ENCODE measurements around the gene POU2AF3.
A peak's percentile ranks its signal among the peaks of the same experiment; 100 is the strongest.

Gene POU2AF3

GRCh38 chr11:111339758-111340388 lies 41.5 kb downstream of the POU2AF3 start:
- TF ChIP-seq CTCF (IDR thresholded peaks at IDR 0.05; ENCODE audit: low read depth, low read length), result no peak
- DNase-seq (ENCODE audit: low read depth in 2 of 2), result no peak
- H3K4me3 ChIP-seq (replicated peaks in 1 of 2; ENCODE audit: low read depth in 2 of 2, low read length in 2 of 2), result no peak overlapping the region

- TF ChIP-seq CTCF (IDR thresholded peaks at IDR 0.05; ENCODE audit: low read depth, low read length), result no peak
- no peak overlapping the region for H3K4me3 ChIP-seq (replicated peaks in 1 of 2; ENCODE audit: low read depth in 2 of 2, low read length in 2 of 2)
Measured at GRCh38 chr11:111342329-111342728, 44.0 kb downstream of the POU2AF3 start.

GRCh38 chr11:111344032-111344431 lies 45.7 kb downstream of the POU2AF3 start:
- H3K4me3 ChIP-seq (replicated peaks in 1 of 2; ENCODE audit: low read depth in 2 of 2, low read length in 2 of 2), result no peak overlapping the region
- peak; percentile 60 to 84 for DNase-seq (ENCODE audit: low read depth in 2 of 2)
- no peak for TF ChIP-seq CTCF (IDR thresholded peaks at IDR 0.05; ENCODE audit: low read depth, low read length)

More at GRCh38 chr11:111342329-111342728, 44.0 kb downstream of the POU2AF3 start:
- DNase-seq (ENCODE audit: low read depth in 2 of 2), result no peak

GRCh38 chr11:111347002-111347722 lies 48.8 kb downstream of the POU2AF3 start:
- no peak for TF ChIP-seq CTCF (IDR thresholded peaks at IDR 0.05; ENCODE audit: low read depth, low read length)
- DNase-seq (ENCODE audit: low read depth in 2 of 2), result no peak
- no peak overlapping the region for H3K4me3 ChIP-seq (replicated peaks in 1 of 2; ENCODE audit: low read depth in 2 of 2, low read length in 2 of 2)

- DNase-seq (ENCODE audit: low read depth in 2 of 2), result peak in 1 of 2 donors; percentile 52
- TF ChIP-seq CTCF (IDR thresholded peaks at IDR 0.05; ENCODE audit: low read depth, low read length), result no peak
- no peak overlapping the region for H3K4me3 ChIP-seq (replicated peaks in 1 of 2; ENCODE audit: low read depth in 2 of 2, low read length in 2 of 2)
Measured at GRCh38 chr11:111347723-111348115, 49.4 kb downstream of the POU2AF3 start.

GRCh38 chr11:111348147-111348546 lies 49.8 kb downstream of the POU2AF3 start:
- no peak overlapping the region for H3K4me3 ChIP-seq (replicated peaks in 1 of 2; ENCODE audit: low read depth in 2 of 2, low read length in 2 of 2)
- TF ChIP-seq CTCF (IDR thresholded peaks at IDR 0.05; ENCODE audit: low read depth, low read length), result no peak
- DNase-seq (ENCODE audit: low read depth in 2 of 2), result no peak

All from cardiac fibroblast (primary cell).